Kidney (tissue), 14 donors: ENCODE measurements around the gene TRIM40. TPM values are rescaled to one million over a fixed set of nuclear protein-coding genes. Genes with fewer than 3 reads are reported as not detected.
A peak's percentile ranks its signal among the peaks of the same experiment; 100 is the strongest.

Source experiments
- DNase-seq, 5 donors: peaks; one replicate each; pipeline ENCODE4 v3.0.0-alpha.2; 2013 to 2020
- FAIRE-seq: peaks from 2 replicates; lab custom pipeline; 2012; peaks lifted over from hg19 to GRCh38; lab: Jason Lieb, UNC
- H3K27ac ChIP-seq, 2 donors: one replicate each; pipeline ENCODE4 v1.7.0; 2013; ENCODE audit warnings: low read depth in 2 of 2, low read length in 2 of 2, inconsistent platforms in 1 of 2
- H3K27me3 ChIP-seq: one replicate; pipeline ENCODE4 v1.7.1; 2013; ENCODE audit warnings: low read length, inconsistent platforms; ENCODE audit not compliant: control insufficient read depth, insufficient read depth
- H3K36me3 ChIP-seq, 3 donors: one replicate each; pipeline versions ENCODE4 v1.7.0 to v1.7.1; 2013; ENCODE audit warnings: low read length in 3 of 3, control low read depth in 1 of 3, inconsistent platforms in 1 of 3; ENCODE audit not compliant: insufficient read depth in 3 of 3, control insufficient read depth in 2 of 3
- H3K4me1 ChIP-seq, 3 donors: one replicate each; pipeline versions ENCODE4 v1.7.0 to v1.7.1; 2013; ENCODE audit warnings: low read length in 3 of 3, inconsistent platforms in 1 of 3, low read depth in 1 of 3; ENCODE audit not compliant: control insufficient read depth in 2 of 3, insufficient read depth in 2 of 3
- H3K4me3 ChIP-seq, 3 donors: one replicate each; pipeline versions ENCODE4 v1.7.0 to v1.8.1; 2013; ENCODE audit warnings: low read length in 3 of 3, control low read depth in 1 of 3, inconsistent platforms in 1 of 3
- H3K9ac ChIP-seq, 3 donors: one replicate each; pipeline versions ENCODE4 v1.7.0 to v1.7.1; 2013; ENCODE audit warnings: low read length in 3 of 3, control low read depth in 1 of 3, inconsistent platforms in 1 of 3
- H3K9me3 ChIP-seq, 3 donors: one replicate each; pipeline versions ENCODE4 v1.7.0 to v1.7.1; 2013; ENCODE audit warnings: low read length in 3 of 3, control low read depth in 1 of 3, inconsistent platforms in 1 of 3; ENCODE audit not compliant: control insufficient read depth in 2 of 3, insufficient read depth in 1 of 3
- CTCF ChIP-seq: IDR thresholded peaks from 3 replicates; pipeline ENCODE4 v1.5.1; 2012; ENCODE audit warnings: mild to moderate bottlenecking, moderate library complexity, borderline replicate concordance; ENCODE audit not compliant: insufficient read depth; ENCODE audit errors: extremely low read depth
- intact Hi-C: fragments of 100-400 bp; cut with DNase I; formaldehyde crosslinking; loops from one replicate; pipeline ENCODE4 v1.11.1; 2022
- polyA plus RNA-seq: library from polyadenylated mRNA; stranded (reverse); fragments of 350-450 nt; fragmentation: Illumina TruSeq; extraction: RNeasy Lipid Tissue Mini Kit (QIAGEN cat#74804); gene quantifications from one replicate; pipeline ENCODE4 v1.2.3, GENCODE V29; 2014; ENCODE audit warnings: low read depth, low replicate concordance; ENCODE audit not compliant: insufficient read depth
- total RNA-seq: library from RNA; stranded (reverse); fragmentation: NEBNext Ultra II Directional; extraction: Animal tissue kit (Norgen Biotek cat#: 25700); gene quantifications from one replicate; pipeline ENCODE4 v1.2.1, GENCODE V29; 2021
- donor health status: control.
- donor health status: control.
- donor health status: control.
- donor health status: control.
- donor health status: control.
- donor health status: DM: yes; HTN: yes; CAD: no.
- donor health status: Normal renal cell carcinoma (clear cell type).

Gene TRIM40
- total and polyA plus RNA-seq, 2 donors from 2014 or later, result not detected

DNA sequence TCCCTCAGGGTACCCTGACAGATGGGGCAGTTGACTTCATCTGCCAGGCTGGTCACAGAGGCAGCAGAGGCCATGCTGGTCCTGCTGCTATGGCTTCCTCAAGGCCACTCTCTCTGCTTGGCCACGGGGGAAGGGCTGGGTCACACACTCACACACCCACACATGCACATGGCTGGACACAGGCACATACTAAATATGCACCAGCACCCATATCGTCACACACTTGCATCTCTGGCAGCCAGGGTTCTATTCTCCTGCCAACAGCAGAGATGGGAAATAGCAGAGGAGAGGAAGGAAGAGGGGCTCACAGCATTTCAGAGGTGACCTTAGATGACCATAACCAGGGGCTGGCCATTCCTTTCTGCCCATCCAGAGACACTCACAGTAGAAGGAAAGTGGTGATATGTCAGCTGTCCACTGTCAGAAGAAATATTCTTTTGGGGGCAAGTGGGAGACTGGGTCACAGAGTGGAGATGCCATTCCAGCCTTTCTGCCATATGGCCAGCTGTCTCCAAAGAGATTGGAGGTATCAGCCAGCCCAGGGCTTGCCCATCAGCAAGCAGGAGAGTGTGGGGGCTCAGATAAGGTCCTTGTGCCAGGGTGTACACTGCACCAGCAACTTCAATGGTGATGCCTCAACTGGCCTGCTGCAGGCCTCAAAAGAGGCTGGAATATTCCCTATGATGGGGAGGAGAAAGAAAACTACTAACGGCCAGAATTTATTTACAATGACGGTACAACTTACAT, 25.0 kb downstream of the TRIM40 start, which contains the start of gene TRIM10:
TRIM10 (minus strand) TSS at position 427 of the 747 bp plus-strand sequence; CDS start at position 74, 353 bp downstream.
- intact Hi-C loops, result no loop called here
- H3K9ac ChIP-seq, result no peak within 1 kb of the TSS
- no peaks in the 10 kb centered on the region for H3K27me3 ChIP-seq
- no peak within 1 kb of the TSS for H3K4me3 ChIP-seq
- no peak for TF ChIP-seq CTCF
- FAIRE-seq (no peak), DNase-seq (no peak)
- H3K9me3 ChIP-seq, result no peaks in the 10 kb centered on the region
- peaks cover 0 to 4% (median 2%) of the 10 kb centered on the region in 3 donors for H3K4me1 ChIP-seq
- no peaks in the 10 kb centered on the region for H3K36me3 ChIP-seq
- H3K27ac ChIP-seq, result no peak within 1 kb of the TSS

DNA sequence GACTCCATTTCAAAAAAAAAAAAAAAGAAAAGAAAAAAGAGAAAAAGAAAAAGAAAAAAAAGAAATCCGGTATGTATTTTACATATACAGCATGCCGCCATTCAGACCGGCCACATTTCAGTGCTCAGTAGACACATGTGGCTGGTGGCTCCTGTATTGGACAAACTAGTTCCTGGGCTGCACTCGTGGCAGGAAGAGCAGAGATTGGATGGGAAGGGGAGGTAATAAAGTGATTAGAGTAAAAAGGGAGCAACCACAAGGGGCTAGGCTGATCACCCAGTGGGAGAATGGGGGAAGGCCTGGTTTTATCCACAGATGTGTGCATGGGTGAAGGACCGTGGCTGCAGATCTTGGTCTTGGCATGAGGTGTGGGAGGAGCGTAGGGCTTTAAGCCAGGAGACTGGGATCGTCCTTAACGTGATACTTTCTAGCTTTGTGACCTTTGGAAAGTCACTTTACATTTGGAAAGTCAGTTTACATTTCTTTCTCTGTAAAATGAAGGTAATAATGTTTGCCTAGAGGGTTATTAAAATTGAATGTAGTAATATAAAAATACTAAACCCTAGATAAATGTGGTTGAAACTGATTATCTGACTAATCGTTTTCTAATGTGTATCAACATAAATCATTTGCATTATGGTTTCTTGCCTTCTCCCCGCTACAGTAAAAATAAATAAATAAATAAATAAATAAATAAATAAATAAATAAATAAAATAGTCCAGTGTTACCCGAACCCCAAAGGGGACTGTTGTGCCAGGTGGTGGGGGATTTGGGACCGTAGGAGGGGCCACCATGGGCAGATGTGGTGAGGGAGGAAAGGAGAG, 26.5 kb downstream of the TRIM40 start:
- Histone ChIP-seq H3K9ac (no peak overlapping the region), H3K27ac (peak overlapping the region in 1 of 2 donors; percentile 89), H3K27me3 (no peaks in the 10 kb centered on the region), H3K36me3 (peaks cover 0 to 2% (median 0%) of the 10 kb centered on the region in 3 donors), H3K4me1 (no peaks in the 10 kb centered on the region), H3K4me3 (peak overlapping the region in 2 of 3 donors; percentile 40 to 66), H3K9me3 (no peaks in the 10 kb centered on the region)
- intact Hi-C loops, result no loop called here
- TF ChIP-seq CTCF, result no peak
- DNase-seq, result no peak
- no peak for FAIRE-seq

DNA sequence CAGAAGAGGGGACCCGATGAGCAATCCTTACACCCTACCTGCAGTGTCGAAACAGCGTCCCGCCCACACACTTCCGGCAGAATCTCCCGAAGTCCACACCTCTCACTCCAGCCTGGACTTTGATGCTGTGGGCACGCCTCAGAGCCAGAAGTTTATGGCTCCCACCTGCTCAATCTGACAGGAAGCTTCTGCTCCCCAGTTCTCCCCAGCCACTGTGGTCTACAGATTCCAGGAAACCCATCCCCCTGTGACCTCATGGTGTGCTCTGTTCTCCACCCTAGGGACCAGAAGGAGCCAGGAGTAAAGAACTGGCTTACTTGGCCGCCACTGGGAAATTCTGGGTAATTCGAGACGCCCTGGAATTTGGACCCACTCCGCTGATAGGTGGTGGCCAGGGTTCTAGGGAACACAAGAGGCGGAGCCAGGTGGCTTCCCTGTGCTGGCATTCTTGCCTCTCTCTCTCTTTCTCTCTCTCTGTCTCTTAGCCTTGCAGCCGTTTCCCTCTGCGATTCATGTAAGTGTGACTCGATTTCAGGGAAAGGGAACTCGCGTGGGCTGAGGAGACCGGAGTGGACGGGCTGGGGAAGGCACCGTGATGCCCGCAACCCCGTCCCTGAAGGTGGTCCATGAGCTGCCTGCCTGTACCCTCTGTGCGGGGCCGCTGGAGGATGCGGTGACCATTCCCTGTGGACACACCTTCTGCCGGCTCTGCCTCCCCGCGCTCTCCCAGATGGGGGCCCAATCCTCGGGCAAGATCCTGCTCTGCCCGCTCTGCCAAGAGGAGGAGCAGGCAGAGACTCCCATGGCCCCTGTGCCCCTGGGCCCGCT, 27.4 kb downstream of the TRIM40 start, which contains the start of gene TRIM15:
TRIM15 (plus strand) TSS at position 457 of the 828 bp plus-strand sequence; CDS start at position 596, 139 bp downstream.
- Histone ChIP-seq H3K9me3 (no peaks in the 10 kb centered on the region), H3K27ac (peak within 1 kb of the TSS; percentile 62 to 89), H3K4me3 (peak within 1 kb of the TSS in 2 of 3 donors; percentile 66 to 67), H3K4me1 (no peaks in the 10 kb centered on the region), H3K9ac (peak within 1 kb of the TSS in 1 of 3 donors; percentile 63), H3K27me3 (peaks cover 2% of the 10 kb centered on the region), H3K36me3 (peaks cover 0 to 4% (median 4%) of the 10 kb centered on the region in 3 donors)
- FAIRE-seq (no peak), DNase-seq (no peak)
- no peak for TF ChIP-seq CTCF
- intact Hi-C loops, result no loop called here
